NCI-H524 treated with DMSO at 0.1 percent for 48 hours (cell line): ENCODE data around the gene ZNF148.
A peak's percentile ranks its signal among the peaks of the same experiment; 100 is the strongest.
"Not testable (repeated sequence)": the region's sequence is repeated elsewhere in the genome, so short reads cannot be mapped to it uniquely, and the experiment has no call there.

ENCODE experiments used
- DNase-seq: peaks from one replicate; lab custom pipeline; 2025; lab: John Stamatoyannopoulos, UW

The ZNF148 gene, protein sequence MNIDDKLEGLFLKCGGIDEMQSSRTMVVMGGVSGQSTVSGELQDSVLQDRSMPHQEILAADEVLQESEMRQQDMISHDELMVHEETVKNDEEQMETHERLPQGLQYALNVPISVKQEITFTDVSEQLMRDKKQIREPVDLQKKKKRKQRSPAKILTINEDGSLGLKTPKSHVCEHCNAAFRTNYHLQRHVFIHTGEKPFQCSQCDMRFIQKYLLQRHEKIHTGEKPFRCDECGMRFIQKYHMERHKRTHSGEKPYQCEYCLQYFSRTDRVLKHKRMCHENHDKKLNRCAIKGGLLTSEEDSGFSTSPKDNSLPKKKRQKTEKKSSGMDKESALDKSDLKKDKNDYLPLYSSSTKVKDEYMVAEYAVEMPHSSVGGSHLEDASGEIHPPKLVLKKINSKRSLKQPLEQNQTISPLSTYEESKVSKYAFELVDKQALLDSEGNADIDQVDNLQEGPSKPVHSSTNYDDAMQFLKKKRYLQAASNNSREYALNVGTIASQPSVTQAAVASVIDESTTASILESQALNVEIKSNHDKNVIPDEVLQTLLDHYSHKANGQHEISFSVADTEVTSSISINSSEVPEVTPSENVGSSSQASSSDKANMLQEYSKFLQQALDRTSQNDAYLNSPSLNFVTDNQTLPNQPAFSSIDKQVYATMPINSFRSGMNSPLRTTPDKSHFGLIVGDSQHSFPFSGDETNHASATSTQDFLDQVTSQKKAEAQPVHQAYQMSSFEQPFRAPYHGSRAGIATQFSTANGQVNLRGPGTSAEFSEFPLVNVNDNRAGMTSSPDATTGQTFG

DNA sequence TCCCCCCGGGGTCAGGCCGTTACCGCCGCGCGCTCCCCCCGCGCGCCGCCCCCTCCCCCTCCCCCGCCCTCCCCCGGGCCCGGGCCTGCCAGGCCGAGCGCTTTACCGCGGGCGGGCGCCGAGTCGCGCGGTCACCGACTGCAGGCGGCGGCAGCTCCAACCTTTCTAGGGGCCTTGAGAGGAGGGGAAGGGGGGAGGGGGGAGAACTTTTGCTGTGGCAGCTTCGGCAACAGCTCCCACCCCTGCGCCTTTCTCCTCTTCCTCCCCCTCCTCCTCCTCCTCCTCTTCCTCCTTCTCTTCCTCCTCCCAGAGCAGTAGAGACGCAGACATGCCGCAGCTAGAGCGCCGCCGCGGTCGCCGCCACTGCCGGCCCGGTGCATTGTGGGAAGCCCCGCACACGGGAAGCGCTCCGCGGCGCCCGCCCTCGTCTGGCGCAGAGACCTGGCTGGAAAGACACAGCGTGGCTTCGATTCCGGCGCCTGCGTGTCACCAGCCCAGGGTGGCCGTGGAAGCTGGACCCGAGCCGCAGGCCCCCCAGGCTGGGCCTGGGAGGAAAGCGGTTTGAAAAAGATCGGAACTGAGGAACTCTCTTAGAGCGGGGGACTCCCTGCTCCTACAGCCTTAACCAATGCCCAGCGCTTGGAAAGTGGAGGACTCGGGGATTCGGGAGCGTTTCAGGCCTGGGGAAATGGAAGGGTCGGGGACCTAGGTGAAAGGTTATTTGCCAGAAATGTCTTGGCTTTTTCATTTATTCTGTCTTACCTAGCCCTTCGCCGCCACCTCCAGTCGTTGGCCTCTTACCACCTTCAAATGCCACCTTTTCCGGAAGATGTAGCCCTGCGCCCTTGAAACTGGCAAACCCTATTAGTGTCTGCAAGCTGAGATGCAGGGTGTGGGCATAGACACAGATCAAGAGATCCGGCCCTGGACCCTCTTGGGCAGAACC, at the start of gene ZNF148:
Gene ZNF148 (minus strand): TSS at position 330 of the 946 bp plus-strand sequence. CDS start 61,685 bp downstream, outside the sequence.
- DNase-seq = peak; percentile 54

DNA sequence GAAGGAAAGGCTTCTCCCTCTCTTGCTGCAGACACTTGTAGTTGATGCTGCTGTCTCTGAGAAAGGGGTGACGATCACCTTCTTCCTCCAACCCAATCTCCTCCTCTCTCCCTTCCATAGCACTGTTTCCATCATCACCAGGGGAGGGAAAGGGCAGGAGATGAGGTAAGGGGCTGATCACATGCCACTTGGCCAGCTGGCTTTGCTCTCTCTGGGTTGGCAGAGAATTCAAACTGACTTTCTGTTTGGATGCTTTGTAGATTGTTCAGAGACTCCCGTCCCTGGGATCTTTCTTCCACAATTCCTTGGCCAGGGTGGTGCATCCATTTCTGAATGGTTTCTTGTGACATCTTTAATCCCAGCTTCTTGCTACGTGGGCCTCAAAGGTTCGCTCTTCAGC, 43.2 kb upstream of the ZNF148 start:
- DNase-seq = no peak

DNA sequence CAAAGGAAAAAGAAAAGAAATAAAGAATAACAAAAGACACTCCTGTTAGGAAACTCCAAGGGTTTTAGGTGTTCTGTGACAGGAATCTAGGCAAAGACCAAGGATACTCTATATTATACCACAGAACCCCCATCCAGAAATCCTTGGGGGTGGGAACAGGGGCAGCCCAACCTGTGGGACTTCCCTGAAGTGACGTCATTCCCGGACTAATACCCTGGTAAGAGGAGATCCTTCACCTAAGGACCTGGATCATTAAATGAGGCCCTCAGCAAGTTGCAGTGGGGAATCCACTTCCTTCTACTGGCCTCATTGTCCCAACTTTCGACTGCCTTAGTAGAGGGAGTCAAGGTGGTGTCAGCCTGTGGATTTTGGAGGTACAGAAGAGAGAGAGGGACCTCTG, 41.1 kb upstream of the ZNF148 start:
- DNase-seq = no peak

DNA sequence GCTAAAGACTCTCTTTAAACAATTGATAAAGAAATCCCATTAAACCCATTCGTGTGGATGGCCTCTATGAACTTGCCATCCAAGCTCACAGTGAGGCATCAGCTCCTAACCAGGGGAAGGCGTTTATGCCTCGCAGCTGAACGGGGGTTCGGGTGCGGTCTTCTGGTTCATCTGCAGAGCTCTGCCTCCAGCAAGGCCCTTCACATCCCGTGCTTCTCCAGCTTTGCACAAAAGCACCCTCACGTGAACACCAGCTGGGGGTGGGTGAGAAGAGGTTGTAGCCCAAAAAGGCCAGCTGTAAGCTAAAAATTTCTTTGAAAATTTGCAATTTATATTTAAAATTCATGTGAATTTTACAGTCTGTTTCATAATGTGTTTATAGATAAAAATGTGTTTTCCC, 39.5 kb upstream of the ZNF148 start:
- no peak for DNase-seq

DNA sequence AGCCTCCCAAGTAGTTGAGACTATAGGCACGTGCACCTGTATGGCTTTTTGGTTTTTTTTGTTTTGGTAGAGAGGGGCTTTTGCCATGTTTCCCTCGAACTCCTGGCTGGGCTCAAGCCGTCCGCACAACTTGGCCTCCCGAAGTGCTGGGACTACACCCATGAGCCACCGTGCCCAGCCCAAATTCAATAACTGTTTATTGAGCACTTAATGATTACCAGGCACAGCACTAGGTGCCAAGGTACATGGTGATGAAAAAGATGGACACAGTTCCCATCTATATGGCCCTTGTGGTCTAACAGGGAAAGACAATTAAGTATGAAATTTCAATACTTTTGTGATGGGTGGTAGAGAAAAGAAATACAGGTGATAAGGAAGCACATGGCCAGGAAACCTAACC, 35.8 kb upstream of the ZNF148 start:
- no peak for DNase-seq

DNA sequence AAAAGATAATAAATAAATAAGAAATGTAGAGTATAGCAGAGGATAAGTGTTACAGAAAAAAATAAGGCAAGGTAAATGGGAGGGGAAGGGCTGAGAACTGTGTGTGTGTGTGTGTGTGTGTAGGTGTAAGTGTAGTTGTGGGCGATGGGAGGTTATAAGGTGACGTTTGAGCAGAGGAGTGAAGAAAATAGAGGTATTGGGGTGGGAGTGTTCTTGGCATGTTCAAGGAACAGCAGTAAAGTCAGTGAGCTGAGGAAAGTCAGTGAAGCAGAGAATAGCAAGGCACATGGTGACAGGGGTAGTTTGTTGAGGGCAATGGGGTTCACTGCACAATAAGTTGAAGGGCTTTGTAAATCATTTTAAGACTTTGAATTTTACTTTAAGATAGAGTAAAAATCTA, 30.9 kb upstream of the ZNF148 start:
- no peak for DNase-seq

DNA sequence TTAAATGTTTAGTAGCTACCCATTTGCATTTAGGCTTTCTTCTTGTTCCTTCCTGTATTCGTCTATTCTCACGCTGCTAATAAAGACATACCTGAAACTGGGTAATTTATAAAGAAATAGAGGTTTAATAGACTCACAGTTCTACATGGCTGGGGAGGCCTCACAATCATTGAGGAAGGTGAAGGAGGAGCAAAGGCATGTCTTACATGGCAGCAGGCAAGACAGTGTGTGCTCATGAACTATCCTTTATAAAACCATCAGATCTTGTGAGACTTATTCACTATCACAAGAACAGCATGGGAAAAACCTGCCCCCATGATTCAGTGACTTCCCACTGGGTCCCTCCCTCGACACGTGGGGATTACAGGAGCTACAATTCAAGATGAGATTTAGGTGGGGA, 30.4 kb upstream of the ZNF148 start:
- not testable (repeated sequence) for DNase-seq

DNA sequence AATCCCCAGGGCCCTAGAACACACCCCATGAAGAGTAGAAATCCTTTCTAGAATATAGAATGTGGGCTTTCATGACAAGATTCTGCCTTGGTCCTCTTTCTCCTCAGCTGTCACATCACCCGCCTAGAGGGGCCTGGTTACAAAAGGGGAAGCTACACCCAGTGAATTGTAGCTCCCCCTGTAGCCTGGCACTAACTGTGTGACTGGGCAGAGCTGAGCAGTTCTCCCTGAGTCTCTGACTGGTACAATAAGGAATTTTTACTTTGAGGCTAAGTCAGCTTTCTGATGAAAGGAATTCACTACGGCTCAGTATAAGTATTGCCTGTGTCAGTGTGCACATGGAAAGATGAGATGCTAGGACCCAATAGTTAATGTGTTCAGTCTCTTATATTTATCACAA, 28.7 kb upstream of the ZNF148 start:
- DNase-seq = no peak

DNA sequence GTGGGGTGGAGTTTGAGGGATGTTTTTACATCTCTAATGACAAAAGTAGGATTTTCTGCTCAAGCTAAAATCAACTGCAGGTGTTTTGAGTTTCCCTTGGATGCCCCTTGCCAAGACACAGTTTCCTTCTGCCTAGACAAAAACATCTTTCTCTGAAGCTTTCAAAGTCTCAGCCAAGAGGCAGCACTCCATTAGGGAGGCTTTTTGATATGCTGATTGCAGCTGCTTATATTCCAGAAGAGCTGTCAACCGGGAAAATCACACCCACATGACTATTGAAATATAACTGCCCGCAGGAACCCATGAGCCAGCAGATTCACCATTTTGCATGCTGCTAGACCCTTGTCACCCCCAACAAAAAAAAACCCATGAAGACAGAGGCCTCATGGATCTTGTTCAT, 27.5 kb upstream of the ZNF148 start:
- DNase-seq = no peak

DNA sequence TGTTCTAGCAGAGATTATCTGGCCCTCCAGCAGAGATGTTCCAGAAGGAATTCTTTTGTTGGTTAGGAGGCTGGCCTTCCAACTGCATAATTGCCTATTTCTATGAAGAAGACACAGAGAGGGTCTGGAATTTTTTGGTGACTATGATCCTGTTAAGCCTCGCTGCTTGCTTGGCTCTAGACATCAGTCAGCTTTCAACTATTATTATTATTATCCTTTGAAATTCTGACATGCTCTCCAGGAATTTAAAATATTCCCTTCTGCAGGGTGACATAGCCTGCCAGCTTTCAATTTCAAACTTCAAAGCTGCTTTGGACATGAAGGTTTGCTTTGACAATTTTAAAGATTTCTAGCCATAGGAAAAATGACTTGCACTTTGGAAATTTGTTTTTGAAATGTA, 26.3 kb upstream of the ZNF148 start:
- no peak for DNase-seq

DNA sequence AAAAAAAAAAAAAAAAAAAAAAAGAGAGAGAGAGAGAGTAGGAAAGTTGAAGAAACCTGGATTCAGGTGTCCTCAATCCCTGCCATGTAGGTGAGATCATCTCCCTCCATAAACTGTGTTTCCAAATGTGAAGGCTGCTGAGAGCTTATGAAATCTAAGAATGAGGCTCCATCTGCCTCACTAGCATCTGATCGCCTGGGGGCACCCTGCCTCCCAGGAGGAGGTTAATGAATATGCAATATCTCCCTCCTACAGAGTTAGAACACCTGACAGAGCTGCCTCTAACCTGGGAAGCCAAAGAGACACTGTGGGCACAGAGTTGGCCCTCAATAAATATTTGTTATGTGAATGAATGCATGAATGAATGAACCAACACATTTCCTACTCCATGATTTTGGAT, 23.8 kb upstream of the ZNF148 start:
- DNase-seq = no peak

DNA sequence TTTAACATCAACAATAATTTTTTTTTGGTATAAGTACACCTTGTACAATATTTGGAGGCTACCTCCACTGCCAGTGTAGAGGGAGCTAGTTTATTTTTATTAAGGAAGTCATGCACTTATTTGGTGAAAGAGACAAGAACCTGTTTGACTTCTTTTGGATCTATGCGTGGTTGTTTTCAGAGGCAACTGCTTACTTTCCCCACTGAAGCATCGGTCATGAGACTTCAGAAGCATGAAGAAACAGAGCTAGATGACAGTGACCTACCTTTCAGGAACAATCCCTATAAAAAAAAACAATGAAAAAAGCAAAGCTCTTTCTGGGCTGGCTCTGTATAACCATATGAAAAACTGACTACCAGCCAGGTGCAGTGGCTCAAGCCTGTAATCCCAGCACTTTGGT, 20.0 kb upstream of the ZNF148 start:
- no peak for DNase-seq

DNA sequence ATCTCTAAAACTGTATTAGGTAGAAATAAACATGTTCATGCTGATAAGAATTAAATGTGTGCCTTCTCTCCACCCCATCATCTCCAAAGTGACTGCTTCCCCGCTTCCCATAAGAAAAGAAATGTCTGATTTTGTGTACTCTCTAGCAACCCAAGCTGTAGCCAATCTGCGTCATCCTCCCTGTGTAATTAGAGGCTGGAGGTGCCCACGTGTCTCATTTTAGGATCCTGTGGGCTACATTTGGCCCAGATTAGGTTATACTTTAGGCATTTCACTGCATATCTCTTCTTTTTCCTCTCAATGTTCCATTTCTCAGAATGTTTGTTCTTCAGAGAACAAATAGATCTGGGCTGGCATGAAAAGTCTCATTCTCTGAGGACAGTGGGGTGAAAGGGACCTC, 19.3 kb upstream of the ZNF148 start:
- no peak for DNase-seq

DNA sequence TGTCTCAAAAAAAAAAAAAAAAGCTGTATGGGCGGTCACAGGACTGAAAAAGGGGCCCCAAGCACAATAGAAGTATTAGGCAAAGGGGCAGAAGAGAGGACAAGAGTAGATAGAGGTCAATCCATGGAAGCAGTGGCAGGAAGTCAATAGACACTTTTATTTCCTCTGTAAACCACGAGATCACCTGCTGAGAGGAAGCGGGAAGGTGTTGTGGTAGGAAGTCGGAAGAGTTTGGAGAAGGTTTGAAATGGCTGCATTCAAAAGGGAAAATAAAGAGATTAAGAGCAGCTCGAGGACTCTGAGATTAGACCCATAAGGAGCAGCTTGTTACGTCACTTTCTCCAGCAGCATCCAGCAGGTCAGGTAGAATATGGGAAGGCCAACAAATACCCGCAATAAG, 14.2 kb upstream of the ZNF148 start:
- DNase-seq = no peak

DNA sequence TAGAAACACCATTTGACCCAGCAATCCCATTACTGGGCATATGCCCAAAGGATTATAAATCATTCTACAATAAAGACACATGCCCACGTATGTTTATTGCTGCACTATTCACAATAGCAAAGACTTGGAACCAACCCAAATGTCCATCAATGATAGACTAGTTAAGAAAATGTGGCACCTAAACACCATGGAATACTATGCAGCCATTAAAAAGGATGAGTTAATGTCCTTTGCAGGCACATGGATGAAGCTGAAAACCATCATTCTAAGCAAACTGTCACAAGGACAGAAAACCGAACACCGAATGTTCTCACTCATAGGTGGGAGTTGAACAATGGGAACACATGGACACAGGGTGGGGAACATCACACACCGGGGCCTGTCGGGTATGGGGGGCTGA, 13.2 kb upstream of the ZNF148 start:
- DNase-seq = not testable (repeated sequence)

DNA sequence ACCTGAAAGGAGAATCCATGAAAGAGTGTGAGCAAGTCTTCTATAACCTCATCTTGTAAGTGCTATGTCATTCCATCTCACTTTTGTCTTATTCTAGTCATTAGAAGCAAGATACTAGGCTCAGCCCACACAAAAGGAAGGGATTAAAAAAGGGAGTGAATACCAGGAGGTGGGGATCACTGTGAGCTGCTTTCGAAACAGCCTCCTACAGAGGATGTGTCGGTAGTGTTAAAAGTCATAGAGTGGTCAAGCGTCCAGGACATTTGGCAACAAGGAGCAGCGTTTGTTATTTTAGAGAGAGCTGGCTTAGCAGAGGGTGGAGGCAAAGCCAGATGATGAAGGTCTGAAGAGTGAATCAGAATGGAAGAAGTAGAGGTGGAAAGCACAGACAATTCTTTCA, 11.7 kb upstream of the ZNF148 start:
- no peak for DNase-seq

DNA sequence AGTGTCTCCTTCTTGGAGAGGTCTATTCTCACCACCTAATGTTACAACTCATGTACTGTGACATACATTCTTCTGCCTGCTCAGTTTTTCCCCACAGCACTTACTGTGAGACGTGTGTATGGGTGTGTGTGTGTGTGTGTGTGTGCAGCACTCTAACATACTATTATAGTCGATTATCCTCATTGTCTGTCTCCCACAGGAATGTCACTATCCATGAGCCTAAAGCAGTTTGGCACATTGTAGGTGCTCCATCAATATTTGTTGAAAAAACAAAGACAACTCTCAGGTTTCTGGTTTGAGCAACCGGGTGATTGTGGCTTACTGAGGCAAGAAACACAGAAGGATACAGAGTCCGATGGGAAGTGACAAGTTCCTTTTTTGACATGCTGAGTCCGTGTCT, 8.6 kb upstream of the ZNF148 start:
- DNase-seq = no peak

DNA sequence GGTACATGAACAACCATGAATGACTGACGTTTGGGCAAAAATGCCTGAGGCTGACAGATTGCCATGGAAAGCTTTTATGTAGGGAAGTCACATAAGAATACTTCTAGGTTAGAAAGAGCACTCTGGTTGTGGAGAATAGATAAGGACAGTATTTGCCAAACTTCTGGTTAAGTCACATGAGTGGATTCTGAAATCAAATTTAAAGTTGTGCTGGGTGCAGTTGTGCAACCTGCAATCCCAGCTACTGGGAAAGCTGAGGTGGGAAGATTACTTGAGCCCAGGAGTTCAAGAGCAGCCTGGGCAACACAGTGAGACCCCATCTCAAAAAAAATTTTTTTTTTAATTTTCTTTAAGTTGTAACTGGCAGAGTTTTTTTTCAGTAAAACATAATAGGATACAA, 7.2 kb upstream of the ZNF148 start:
- no peak for DNase-seq

DNA sequence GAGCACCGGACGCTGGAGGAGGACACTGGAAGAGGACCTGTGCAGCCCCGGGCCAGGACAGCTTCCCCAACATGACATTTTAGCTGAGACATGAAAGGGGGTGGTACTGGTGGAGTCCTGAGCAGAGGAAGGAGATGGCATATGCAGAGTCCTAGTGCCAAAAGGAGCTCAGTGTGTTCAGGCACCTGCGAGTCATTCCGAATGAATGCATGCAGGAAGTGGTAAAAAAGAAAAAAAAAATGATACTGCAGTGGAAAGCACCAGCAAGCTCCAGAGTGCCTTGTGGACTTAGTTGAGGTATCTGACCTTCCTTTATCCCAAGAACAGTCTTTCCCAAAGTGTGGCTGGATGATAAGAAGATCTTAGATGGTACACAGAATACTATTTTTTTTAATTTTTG, 6.6 kb upstream of the ZNF148 start:
- DNase-seq = no peak

DNA sequence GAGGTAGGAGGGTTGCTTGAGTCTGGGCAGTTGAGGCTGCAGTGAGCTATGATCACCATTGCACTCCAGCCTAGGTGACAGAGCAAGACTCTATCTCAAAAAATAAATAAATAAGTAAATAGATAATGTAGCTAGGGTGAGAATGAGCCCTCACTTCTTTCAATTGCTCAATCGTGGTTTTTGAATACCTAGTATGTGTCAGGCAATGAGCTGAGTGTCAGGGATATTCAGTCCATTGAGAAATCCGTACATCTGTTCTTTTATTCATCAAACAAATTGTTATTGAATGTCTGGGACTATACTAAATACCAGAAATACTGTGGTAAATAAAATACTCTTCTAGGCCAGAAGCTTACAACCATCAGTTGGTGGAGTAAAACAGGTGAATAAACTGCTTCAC, 6.2 kb upstream of the ZNF148 start:
- no peak for DNase-seq

DNA sequence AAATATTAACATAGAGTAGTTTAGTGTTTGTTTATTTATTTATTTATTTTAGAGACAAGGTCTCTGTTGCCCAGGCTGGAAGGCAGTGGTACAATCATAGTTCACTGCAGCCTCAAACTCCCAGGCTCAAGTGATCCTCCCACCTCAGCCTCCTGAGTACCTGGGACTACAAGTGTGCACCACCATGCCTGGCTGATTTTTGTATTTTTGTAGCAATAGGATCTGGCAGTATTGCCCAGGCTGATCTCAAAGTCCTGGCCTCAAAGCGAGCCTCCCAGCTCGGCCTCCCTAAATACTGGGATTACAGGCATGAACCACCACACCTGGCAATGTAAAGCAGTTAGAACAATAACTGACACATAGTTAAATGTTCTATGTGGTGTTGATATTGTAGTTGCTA, 4.4 kb upstream of the ZNF148 start:
- no peak for DNase-seq

DNA sequence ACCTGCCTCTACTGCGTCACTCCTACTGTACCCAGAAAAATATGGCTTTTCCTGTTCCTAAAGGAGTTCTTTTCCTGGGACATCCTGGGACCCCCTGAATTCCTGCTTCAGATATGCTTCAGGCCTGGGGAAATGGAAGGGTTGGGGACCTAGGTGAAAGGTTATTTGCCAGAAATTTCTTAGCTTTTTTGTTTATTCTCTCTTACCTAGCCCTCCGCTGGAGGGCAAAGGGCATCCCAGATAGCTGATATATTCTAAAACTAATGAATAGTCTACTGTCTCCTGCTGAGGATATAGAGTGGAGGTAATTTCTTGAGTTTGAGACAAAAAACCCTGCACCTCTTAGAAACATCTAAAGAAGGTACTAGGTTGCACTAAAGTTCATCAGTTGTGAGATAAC, 3.6 kb upstream of the ZNF148 start:
- DNase-seq = no peak
